ACHN (cell line): ENCODE measurements around the gene PRR13.
"Not testable (repeated sequence)": the region's sequence is repeated elsewhere in the genome, so short reads cannot be mapped to it uniquely, and the experiment has no call there.

Source experiments
- DNase-seq: peaks from one replicate; pipeline ENCODE4 v3.0.0-alpha.2; 2015
- in situ Hi-C: cut with HindIII; loops from 2 replicates; pipeline ENCODE4 v1.10.0; 2017; ENCODE audit warnings: low sequenced_read_pairs, low pct_ligation_motif_present, low pct_unique_long_range_greater_than_20kb

The PRR13 gene

DNA sequence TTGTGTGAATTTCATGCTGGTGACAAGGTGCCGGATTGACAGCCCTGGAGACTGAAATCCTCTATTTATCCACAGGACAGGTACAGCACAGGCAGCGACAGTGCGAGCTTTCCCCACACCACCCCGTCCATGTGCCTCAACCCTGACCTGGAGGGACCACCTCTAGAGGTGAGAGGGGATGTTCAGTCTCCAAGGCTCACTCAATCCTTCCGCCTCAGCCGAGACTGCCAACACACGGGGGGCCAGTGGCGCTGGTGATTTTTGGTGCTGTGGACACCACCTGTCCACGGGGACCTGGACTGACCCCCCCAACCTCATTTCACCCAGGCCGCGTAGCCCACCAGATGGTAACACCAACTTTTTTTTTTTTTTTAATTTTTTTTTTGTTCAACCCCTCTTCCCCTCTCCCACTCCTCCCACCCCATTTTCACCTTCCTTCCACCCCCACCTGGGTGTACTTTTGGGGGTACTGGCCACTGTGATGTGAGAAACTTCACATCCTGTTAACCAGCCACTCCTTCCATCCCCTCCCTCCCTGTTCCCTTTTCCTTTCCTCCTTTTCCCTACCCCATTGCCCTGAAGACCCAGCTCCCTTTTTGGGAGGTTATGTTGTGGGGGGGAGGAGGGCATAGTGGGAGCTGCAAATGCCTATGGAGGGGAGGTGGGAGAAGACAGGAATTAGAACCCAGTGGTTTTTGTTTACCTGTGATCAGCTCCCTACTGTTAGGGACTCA lies 23.3 kb downstream of the PRR13 start:
- in situ Hi-C loops: no loop called here

DNA sequence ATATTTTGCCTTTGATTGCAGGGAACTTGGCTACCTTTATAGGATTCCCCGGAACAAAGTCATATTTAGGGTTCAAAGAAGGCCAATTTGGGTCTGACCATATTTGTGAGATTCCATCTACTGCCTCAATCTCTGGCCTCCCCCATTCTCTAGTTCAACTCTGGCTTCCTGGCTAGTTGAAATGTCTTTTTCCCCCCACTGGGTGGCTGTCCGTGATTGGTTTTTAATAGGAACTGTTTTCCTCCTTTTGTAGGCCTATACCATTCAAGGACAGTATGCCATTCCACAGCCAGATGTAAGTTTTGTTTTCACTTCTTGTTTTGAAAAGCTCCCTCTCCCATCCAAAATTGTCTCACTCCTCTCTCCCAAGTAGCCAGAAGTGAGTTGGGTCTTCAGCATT lies 24.1 kb downstream of the PRR13 start:
- DNase-seq: no peak
- in situ Hi-C loops: no loop called here

More for the DNA sequence above, 23.3 kb downstream of the PRR13 start:
- no peak for DNase-seq

DNA sequence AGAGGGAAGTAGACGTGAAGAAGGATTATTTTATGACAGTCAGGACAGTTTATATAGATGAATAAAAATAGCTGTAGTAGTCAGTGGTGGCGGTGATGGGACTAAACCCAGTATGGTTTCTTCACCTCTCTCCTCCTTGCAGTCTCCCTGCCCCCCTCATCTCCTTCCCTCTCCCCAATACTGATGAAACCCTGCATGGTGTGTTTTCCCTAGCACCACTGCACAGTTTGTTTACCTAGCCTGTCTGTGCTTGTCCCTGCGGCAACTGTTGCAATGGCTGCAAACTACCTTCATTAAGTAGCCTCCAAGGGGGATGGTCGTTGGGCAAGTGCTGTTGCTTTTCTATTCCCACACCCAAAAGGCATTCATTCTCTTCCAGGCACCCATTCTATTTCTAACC lies 25.1 kb downstream of the PRR13 start:
- DNase-seq: no peak
- in situ Hi-C loops: no loop called here

DNA sequence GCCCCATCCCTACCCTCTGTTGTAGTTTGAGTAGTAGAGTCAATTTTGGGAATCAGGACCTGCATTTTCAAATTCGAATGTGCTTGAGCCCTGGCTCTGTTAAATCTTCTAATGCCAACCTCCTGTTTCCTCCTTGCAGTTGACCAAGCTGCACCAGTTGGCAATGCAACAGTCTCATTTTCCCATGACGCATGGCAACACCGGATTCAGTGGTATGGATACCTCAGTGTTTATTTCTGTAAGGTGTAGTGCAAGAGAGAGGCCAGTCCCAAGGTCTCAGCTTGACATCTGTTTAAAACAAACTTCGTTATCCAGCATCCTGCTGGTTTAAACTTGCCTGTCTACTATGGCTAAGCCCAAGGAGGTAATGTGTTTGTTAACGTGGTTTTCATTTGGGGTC lies 25.5 kb downstream of the PRR13 start:
- no peak for DNase-seq
- in situ Hi-C loops: no loop called here

DNA sequence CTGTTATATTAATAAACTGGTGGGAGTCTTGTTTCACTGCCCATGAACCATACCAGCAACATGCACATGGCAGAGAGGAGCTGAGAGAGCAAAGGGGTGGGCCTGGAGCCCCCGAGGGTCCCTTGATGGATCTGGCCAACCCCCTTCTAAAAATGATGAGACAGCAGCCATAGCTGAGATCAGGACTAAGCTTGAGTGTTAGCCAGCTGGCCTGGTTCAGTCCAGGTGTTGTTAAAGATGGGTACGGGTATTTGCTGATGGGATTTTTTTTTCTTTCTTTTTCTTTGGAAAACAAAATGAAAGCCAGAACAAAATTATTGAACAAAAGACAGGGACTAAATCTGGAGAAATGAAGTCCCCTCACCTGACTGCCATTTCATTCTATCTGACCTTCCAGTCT lies 26.3 kb downstream of the PRR13 start:
- no peak for DNase-seq
- in situ Hi-C loops: no loop called here

DNA sequence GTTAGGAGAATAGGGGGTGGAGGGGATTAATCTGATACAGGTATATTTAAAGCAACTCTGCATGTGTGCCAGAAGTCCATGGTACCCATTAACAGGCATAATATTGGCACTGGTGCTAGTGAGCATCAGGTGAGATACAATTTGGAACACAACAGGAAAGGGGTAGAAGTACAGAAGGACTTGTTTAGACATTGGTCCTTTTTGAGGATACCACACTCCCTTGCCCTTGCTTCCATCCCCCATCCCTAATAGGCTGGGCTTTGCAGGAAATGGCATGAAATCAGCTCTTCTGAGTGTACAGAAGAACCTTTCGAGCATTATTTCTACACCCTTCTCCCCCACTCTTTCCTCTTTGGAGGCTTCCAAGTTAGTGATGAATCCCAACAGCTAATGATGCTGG lies 26.7 kb downstream of the PRR13 start:
- in situ Hi-C loops: no loop called here

DNA sequence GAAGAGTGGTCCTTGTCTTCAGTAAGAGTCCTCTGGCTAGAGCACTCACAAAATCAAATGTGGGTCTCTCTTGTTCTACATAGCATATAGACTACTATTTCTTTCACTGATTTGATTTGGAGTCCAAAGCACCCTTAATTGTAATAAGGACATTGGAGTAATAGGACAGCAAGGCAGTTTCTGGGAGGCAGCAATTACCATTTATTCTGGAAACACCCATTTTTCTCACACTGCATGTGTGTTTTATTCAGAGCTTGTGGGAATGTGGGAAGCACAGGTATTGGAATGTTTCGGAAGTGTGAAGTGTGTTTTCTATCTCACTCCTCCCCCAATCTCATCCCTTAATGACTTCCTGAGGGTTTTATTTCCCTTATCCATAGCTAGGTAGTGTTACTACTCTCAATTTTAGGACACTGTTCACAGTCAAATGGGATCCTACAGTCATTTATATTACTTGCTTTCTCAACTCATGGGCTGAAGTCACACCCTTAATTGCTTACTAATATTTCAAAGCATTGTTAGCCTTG lies 30.6 kb downstream of the PRR13 start:
- no peak for DNase-seq
- in situ Hi-C loops: no loop called here

More for the DNA sequence above, 26.7 kb downstream of the PRR13 start:
- no peak for DNase-seq

DNA sequence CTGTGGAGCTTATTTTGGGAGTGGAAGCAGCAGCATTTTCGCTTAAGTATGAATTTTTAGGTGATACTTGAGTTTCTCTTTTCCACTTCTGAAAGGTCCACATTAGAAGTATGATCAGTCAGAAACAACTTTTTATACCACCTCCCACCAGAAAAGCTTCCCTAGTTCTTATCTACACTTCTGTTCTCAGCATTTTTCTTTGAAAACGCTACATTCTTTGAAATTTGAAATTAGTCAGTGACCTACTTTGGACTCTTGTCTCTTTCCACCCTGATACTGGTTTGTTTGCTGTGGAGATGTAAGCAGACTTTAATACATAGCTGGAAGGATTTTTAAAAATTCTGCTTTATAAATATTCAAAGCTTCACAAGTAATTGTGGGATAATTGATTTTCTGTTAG lies 32.5 kb downstream of the PRR13 start:
- in situ Hi-C loops: no loop called here
- DNase-seq: no peak

DNA sequence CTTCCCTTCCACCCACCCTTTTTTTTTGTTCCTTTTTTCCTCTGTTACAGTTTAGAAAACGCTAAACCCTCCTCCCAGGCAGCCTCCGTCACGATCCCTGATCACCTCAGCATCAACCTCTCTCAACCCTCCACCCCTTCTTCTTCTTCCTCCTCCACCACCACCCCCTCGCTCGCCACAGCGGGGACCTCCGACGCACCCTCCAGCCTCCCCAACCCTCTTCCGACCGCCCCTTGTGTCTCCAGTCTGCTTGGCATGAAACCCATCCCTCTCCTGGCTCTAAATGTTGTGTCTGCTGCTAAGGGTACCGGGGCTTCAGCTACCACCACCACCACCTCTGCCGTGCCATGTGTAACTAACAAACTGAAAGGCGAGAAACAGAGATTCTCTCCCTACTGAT lies 33.3 kb downstream of the PRR13 start:
- in situ Hi-C loops: no loop called here
- no peak for DNase-seq

DNA sequence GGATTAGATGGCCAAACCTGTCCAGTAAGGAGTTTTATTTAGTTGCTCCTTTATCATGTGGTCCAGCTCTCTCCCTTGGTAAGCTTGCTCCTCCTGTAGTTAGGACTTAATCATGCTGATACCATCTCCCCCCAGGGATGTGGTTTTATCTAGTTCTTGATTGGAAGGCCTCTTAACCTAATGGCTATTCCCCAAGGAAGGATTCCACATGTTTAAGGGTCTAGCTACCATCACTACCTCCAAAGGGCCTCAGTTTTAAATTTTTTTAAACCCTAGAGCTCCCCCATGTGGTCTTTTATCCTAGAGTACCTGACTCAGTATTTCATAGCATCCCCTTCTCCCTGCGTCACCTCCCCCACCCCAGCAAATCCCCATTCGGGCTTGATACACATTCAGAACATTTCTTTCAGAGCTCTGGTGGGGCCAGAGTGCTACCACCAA lies 35.3 kb downstream of the PRR13 start:
- DNase-seq: peak; percentile 66
- in situ Hi-C loops: no loop called here

DNA sequence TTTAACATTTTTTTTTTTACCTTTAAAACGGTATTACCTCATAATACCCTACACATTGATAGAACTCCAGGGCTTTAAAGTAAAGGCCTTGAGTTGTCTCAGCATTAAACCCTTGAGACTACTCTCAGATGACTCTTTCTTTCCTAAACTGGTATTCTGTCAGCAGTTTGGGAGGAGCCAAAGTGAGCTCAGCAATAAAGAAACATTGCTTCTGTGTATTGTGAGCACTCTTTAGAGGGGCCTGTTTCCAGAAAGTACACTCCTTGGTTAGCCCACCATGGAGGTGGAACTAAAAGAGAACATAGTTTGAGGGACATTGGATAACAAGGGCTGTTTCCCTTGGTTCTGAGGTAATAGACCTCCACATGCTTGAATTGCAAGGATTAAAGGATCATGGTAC lies 37.3 kb downstream of the PRR13 start:
- no peak for DNase-seq
- in situ Hi-C loops: no loop called here

DNA sequence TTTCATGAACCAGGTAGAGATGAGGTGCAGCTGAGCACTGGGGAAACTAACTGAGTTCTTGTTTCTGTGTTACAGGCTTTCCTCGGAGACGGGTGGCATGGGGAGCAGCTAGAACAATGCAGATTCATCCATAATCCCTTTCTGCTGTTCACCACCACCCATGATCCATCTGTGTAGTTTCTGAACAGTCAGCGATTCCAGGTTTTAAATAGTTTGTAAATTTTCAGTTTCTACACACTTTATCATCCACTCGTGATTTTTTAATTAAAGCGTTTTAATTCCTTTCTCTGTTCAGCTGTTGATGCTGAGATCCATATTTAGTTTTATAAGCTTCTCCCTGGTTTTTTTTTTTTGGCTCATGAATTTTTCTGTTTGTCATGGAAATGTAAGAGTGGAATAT lies 37.8 kb downstream of the PRR13 start:
- DNase-seq: no peak
- in situ Hi-C loops: no loop called here

DNA sequence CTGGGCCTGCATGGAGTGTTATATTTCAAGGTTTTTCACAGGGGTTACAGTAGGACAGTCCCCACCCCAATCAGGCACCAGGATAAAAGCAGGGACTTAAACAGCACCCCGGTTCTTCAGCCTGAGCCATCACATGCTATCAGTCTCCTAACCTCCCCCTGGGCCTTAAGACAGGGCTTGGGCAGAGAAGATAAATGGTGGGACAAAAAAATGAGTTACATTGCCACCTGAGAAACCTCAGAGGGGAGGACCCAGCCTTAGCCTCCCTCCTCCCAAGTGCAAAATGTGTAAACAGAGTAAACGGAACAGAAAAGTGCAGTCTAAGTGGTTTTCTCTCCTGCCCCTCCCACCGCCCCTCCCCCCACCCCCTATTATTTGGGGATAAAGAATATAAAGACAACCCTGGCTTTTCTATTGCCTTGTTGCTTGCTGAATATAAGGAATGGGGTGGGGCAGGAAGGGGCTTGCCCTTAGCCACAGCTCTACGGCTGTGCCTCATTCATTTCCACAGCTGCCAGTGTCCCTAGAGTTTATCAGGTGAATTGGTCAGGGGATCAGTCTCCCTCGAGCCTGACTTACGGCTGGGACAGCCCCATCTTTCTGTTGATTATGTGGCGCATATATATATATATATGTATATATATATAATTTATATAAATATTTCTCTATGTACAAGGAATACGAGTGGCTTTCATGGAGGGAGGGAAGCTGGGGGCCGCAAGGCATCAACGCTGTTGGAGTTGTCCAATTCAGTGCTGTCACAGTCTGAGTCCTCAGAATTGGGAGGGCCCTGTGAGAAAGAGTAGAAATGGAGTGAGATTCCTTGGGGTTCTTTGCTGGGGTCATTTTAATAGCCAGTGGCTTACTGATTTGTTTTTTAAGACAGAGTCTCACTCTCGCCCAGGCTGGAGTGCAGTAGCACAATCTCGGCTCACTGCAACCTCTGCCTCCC lies 39.2 kb downstream of the PRR13 start:
- no peak for DNase-seq
- in situ Hi-C loops: no loop called here

DNA sequence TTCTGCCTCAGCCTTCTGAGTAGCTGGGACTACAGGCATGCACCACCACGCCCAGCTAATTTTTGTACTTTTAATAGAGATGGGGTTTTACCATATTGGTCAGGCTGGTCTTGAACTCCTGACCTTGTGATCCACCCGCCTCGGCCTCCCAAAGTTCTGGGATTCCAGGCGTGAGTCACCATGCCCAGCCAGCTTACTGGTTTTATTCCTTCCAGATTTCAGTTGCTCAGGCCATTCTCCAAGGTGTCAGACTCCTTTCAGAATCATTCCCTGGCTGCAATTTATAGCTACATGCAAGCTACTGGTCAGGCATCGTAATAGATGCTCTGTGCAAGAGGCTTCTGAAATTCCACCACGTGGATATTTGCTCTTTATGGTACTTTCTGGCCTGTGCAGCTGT lies 39.9 kb downstream of the PRR13 start:
- DNase-seq: not testable (repeated sequence)

DNA sequence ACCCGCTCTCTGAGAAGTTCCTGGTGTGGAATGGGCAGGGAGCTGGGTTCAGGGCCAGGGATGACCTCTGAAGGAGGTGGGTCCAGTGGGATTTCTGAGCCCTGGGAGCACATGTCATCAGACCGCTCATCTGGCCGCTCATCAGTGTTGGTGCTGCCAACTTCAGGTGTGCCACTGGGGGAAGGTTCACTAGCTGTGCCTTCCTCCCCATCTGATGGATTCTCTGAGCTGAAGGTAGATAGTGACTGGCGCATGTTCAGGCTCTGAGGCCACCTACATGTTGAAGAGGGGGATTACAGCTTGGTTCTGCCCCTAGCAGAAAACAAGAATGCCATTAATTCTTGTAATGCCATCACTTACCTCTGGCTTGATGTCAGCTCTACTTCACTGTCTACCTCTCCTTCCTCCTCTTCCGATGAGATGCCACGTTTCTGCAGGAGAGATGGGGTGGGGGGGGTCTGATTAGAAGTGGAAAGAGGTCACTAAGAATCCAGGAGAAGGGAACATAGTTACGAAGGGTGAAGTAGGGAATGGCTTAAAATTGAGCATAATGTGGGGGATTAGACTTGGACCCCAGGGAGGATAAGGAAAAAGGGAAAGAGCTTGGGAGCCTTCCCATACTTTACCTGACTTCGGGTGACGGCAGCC lies 40.5 kb downstream of the PRR13 start:
- DNase-seq: peak; percentile 57
- in situ Hi-C loops: no loop called here

More for the DNA sequence above, 39.9 kb downstream of the PRR13 start:
- in situ Hi-C loops: not testable (repeated sequence)

DNA sequence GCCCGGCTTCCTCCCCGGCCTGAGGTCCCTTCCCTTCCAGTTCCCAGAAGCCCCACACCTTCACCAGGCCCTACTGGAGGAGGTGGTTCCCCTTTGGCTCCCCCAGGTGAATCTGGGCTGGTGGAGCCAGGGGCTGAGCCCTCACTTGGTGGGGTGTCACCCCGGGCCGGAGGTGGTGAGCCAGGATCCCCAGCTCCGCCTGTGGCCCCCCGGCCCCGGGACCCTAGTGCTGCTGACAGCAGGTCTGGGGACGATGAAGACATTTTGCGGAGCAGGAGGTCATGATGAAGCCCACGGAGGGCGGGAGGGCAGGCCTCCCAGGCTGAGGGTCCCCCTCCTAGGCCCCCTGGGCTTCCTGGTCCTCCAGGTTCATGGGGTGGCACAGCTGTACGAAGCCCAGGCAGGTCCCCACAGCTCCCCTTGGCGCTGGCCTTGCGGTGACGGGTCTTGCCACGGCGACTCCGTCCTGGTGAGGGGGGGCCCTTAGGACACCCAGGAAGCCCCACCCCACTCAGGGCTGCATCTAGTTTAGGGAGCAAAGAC lies 41.2 kb downstream of the PRR13 start:
- in situ Hi-C loops: no loop called here
- DNase-seq: no peak

DNA sequence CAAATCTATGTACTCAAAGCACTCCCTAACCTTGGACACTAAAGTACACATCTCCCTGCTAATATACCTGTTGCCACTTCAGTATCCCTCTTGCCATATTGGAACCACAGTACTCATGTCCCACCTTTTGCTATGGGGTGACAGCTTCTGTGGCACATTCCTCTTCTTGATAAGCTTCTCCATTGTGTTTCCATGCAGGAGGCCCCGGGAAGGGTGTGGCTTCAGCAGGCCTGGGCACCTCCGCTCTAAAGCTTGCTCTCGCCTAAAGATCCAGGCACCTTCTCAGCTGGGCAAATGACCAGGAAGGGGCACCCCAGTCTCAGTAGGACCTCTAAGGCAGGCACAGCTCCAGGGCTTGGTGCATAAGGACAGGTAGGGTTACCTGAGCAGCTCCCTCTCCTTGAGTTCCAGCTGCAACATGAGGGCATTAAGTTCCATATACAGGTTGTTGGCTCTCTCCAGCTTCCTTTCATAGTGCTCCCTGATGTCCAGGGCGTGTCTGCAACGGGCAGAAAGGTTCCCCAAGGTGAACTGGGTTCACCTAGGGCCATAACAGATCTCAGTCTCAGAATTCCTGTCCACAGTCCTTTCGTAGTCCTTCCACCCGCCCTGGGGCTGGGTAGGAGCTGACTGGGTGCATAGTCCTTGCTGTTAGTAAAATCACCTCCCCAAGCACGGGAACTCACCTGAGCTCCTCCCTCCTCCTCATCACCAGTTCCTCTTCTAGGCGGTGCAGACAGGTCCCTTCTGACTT lies 41.9 kb downstream of the PRR13 start:
- in situ Hi-C loops: no loop called here

DNA sequence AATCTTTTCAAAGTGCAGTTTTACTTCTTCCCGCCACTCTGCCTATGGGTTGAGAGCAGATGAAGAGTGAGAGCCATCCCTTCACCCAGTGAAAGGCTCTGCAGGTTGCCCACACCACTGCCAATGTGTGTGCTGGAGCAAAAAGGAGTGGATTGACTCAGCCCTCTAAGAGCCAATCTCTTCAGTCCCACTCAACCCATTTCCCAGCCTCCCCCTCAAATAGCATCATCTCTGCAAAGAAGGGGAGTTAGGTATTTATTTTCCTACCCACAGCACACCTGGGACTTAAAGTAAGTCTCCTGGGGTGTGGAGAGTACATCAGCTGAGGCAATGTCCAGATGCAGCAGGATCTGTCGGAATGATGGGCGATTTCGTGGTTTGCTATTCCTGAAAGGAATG lies 42.4 kb downstream of the PRR13 start:
- no peak for DNase-seq
- in situ Hi-C loops: no loop called here

More for the DNA sequence above, 41.9 kb downstream of the PRR13 start:
- no peak for DNase-seq
